Vagina (tissue), 2 donors: Measurements from ENCODE around the gene GTSF1L.

Source experiments
- CTCF ChIP-seq, 3 experiments: fragments of 450-650 bp in 2 of 3; fragments of 200-600 bp in 1 of 3; sonication (generic) in 1 of 3; IDR thresholded peaks; one replicate each; pipeline ENCODE4 v1.5.1; 2017 to 2019; ENCODE audit warnings: antibody characterized with exemption in 3 of 3, mild to moderate bottlenecking in 2 of 3, moderate library complexity in 2 of 3
- POLR2A ChIP-seq, 2 donors: fragments of 450-650 bp; IDR thresholded peaks; one replicate each; pipeline ENCODE4 v1.6.1; 2017; ENCODE audit warnings: antibody characterized with exemption in 2 of 2, mild to moderate bottlenecking in 2 of 2, moderate library complexity in 2 of 2
- POLR2AphosphoS5 ChIP-seq, 2 donors: sonication (generic); formaldehyde crosslinking; IDR thresholded peaks; one replicate each; pipeline ENCODE4 v1.9.0; 2017; ENCODE audit warnings: antibody characterized with exemption in 2 of 2, mild to moderate bottlenecking in 2 of 2, low read depth in 1 of 2; ENCODE audit not compliant: insufficient read depth in 1 of 2

GRCh38 chr20:43722153-43722505 is 4.7 kb downstream of the GTSF1L start:
- TF ChIP-seq CTCF (IDR thresholded peaks at IDR 0.05) (no peak), POLR2A (IDR thresholded peaks at IDR 0.05) (no peak), POLR2AphosphoS5 (IDR thresholded peaks at IDR 0.05; ENCODE audit: insufficient read depth in 1 of 2, low read depth in 1 of 2) (no peak)
